Measurements from ENCODE around the gene VPS25.
A peak's percentile ranks its signal among the peaks of the same experiment; 100 is the strongest.

The VPS25 gene

GRCh38 chr17:42796066-42796758 is 23.0 kb downstream of the VPS25 start:
- DNase-seq: no peak

DNA sequence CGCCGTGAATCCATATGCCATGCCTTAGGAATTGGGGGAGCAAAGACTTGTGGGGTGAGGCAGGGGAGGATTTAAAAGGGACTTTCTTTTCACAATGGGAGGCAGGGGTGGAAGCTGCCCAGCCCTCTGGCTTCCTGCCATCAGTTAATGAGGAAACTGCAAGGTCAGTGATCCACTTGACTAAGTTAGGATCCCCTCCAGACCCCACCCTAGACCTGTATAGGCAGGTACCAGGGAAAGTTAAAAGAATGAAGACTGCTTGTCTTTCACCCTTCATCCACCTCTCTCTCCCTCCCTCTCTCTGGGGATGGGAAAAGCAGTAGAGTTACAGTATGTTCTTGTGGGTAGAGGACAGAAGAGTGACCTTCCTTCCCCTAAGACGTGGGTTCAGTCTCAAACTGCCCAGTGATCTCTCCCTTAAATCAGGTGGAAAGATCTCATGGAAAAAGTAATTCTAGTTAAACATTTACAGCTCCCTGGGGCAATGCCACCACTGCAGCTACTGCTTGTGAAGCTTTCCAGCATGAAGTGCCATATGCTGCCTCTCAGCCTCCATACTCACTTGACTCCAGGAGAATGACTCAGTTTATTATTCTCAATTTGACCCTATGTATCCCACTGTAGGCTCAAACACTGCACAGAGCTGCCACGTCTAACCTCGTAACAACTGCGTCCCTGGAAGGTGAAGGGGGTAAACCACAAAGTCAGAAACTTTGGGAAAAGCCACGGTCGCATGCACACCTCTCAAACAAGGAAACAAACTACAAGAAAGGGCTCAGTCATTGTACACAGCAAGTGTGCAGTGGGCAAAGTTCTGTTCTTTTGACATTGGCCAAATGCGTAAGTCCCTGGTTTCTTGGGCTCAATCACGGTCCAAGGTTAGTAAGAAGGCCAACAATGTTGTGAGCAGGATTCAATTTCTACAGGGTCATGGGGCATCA is 24.1 kb downstream of the VPS25 start:
- no peak for DNase-seq

DNA sequence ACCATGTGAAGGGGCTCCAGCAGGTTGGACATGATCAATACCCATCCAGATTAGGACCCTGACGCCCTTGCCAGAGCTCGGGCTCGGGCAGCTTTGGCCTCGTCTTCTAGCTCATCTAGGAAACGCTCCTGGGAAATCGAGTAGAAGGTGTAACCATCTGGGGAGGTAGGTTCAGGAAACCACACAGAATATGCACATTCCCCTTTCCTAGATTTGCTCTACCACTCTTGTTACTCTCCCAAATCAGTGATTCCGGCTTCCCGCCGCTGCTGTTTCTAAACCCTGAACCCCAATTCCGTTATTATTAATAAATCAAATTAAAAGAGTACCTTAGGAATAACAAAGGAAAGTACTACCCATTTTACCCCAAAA is 24.7 kb downstream of the VPS25 start:
- DNase-seq: no peak

DNA sequence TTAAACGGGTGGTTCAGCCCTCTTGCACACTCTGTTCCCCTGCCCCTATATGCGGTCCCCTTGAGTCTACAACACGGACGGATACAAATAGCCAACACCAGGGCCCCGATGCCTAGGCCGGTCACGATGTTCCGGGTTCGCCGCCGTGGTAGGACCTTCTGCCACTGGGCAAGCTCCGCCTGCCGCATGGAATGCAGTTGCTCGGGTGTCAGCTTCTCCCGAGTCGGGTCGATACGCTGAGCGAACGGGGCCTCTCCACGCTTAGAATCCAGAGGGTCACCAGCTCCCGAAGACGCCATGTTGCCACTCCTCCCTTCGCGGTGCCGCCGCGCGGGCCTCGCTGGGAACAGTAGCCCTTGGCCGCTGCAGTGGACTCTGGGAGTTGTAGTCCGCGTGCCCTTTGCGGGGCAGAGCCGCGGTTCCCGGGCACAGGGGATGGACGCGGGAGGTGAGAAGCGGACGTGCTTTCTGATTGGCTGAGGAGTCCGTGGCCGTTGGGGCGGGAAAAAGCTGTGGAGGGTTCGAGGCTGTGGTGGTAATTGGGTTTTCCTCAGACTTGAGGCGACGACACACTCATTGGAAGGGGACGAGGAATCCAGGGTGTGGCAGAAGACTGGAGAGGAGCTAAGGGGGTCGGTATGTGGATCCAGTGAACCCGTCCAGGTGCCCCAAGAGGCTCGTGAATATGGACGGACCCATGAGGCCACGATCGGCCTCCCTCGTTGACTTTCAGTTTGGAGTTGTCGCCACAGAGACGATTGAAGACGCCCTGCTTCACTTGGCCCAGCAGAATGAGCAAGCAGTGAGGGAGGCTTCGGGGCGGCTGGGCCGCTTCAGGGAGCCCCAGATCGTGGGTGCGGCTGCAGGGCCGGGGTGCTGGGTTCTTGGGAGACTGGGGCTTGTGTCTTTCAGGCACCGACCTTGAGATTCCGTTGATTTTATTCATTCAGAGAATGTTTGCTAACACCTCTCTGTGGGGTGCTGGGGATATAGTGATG is 25.4 kb downstream of the VPS25 start, which contains the start of the genes CNTD1 and COA3:
Gene CNTD1, plus strand, starts transcription at position 479 of the 998 bp plus-strand sequence. Its CDS starts 207 bp downstream, at position 686.
Gene COA3, minus strand, starts transcription at position 322 of the 998 bp plus-strand sequence. Its CDS starts 23 bp downstream, at position 299.
- DNase-seq: peak; percentile 84 to 92 (median 88)

DNA sequence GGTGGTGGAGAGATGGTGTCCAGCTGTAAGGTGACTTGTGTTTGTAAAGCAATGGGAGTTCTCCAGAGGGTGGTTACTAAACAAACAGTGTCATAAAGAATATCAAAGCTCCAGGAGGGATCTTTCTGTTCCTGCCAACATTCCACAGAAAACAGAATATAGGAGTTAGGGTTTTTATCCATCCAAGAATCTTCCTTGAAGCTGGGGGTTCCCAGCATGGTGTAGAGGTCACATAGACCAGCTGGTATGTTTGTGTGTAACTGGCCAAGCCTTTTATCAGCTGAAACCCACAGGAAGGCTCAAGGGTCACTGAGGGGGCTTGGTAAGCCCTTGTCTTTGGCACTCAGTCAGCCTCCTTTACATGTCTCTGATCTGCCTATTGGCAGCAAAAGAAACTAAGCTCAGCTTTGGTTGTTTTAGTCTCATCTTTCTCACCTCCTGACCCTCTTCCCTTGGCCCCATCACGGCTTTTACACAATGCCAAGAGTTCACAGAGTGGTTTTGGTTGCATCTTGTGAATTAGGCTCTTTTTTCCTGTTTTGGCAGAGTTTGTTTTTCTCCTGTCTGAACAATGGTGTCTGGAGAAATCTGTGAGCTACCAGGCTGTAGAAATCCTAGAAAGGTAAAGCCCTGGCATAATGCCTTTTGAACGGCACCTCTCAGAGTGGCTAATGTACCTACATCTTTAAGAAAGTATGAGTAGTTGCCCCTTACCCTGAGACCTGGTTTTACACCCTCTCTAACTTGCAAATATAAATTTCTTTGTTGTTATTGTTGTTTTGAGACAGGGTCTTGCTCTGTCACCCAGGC is 30.0 kb downstream of the VPS25 start:
- DNase-seq: no peak

DNA sequence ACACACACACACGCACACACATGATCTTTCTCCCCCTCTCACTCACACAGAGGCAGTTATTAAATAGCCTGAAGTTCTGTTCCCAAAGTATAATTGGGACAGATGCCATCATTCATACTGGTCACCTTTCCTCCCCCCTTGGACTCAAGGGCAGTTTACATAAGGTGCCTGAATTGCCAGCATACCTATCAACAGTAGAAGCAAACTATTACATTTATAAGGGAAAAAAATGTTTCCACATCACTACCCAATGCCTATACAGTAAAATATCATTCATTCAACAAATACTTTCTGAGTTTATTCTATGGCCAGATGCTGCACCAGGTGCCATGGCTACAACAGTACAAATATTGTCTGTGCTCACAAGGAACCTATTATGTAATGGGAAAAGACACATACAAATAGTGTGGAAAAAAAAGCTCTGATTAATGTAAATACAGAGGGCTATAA is 31.7 kb downstream of the VPS25 start:
- no peak for DNase-seq

- DNase-seq: no peak
These were observed 33.0 kb downstream of the VPS25 start for GRCh38 chr17:42806249-42806648.

GRCh38 chr17:42809250-42809649 is 36.0 kb downstream of the VPS25 start:
- no peak for DNase-seq

GRCh38 chr17:42814633-42815399 is 41.6 kb downstream of the VPS25 start:
- no peak for DNase-seq

DNA sequence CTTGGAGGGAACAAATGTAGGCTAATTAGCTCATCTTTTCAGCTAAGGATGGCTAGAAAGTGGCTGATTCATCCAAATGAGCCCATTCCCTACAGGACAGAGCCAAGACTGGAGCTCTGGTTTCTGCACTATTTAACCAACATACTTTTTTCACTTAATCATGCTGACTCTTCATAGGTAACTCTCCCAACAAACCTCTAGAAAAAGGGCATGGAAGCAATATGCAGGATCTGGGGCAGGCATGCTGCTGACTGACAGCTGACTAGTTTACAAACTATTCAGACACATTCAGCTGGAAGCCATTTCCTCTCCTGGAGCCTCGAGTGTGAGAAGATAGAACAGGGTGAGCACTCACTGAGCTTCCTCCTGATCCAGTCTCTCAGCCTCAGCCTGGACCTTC is 44.6 kb downstream of the VPS25 start:
- no peak for DNase-seq

DNA sequence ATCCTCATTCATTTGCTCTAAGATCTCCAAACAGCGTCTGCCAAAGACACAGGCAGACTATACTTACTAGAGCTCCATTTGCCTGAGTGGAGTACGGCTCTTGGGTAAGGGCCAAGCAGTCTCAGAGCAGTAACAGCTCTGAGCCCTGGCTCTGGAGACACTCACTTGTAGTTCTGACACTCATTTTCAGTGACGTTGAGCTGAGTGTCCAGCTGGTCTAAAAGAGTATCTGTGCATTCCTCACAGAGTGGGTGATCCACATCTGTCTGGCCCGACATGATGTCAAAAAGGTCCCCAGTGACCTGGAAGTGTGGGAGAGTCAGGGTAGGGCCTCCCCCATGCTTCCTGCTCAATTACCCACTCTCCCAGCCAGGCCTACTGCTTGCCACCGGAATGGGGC is 45.1 kb downstream of the VPS25 start:
- DNase-seq: no peak

DNA sequence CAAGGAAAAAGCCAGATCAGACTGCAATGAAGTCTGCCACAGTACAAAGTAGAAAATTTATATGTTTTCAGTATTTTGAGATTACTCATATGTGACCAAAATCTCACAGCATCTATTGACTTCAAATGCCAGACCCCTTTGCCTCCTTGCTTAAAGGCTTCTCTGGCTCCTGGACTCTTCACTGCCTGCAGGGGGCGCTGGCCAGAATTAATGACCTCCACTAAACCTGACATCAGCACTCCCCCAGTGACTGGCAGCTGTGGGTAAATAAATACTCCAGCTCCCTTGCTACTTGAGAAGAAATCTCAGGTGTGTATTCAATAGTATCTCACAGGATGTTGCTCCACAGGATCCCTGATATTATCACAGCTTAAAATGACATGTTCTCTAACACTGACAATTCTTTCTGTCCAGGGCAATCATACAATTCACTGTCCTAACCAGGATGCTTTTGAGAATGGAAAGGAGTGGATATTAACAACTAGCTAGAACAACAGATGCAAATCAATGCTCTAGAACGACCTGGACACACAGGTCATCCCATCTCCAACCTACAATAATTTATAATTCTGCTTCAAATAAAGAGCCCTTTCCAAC is 46.8 kb downstream of the VPS25 start:
- DNase-seq: peak; percentile 80 to 87 (median 84)

- DNase-seq: no peak
These were observed 47.9 kb downstream of the VPS25 start for GRCh38 chr17:42821176-42821575.

DNA sequence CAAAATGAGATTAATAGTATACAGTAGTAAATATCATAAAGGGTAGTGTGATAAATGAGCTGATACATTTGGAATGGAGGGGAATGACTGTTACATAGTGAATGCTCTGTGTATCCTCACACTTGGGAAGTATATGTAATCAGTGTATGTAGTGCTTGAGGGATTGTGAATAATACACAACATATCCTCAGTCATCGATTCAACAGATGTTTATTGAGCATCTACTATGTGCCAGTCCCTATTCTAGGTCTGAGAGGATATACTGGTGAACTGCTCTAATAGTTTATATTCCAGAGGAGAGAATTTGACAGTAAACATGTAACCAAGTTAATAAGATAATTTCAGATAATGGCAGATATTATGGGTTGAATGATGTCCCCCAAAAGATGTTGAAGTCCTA is 54.2 kb downstream of the VPS25 start:
- DNase-seq: no peak
